ENCODE data around the gene LTV1. TPM values are rescaled to one million over a fixed set of nuclear protein-coding genes. Genes with fewer than 3 reads are reported as not detected.

Gene LTV1
- total and polyA plus RNA-seq, 9 donors, result 11.0 to 36.3 (median 20.4) TPM

DNA sequence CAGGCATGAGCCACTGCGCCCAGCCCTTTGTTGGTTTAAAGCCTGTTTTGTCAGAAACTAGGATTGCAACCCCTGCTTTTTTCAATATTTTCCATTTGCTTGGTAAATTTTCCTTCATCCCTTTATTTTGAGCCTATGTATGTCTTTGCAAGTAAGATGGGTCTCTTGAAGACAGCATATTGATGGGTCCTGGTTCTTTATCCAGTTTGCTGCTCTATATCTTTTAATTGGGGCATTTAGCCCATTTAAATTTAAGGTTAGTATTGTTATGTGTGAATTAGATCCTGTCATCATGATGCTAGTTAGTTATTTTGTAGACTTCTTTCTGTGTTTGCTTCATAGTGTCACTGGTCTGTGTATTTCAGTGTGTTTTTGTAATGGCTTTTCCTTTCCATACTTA, 67.9 kb downstream of the LTV1 start:
- intact Hi-C loops (cut with DNase I), result no loop called here
- TF ChIP-seq CTCF (IDR thresholded peaks at IDR 0.05) (no peak), EP300 (IDR thresholded peaks at IDR 0.05) (no peak), POLR2A (IDR thresholded peaks at IDR 0.05) (no peak)

DNA sequence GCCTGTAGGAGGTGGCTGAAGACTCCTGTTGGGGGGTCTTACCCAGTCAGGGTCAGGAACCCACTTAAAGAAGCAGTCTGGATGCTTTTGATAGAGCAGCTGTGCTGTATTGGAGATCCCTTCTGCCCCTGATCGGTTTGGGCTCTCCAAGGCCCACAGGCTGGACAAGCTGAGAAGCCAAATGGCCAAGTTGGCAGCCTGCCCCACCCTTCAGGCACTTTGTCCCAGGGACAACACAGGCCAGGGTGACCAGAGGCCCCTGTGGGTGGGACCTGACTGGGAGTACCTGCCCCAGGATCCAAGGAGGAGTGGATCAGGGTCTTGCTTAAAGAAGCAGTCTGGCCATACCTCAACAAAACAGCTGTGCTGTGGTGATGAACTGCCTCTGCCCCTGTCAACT, 69.5 kb downstream of the LTV1 start:
- Histone ChIP-seq H3K27ac (no peak overlapping the region), H3K36me3 (no peaks in the 10 kb centered on the region), H3K4me3 (no peak overlapping the region), H3K9me3 (peaks cover 0 to 6% of the 10 kb centered on the region in 2 donors), H3K4me1 (ENCODE audit: insufficient read depth) (no peaks in the 10 kb centered on the region), H3K27me3 (no peaks in the 10 kb centered on the region)
- 93 to 100% (median 95%) methylated on average over 1 of the region's 1 CpG for WGBS, 3 donors
- intact Hi-C loops (cut with DNase I), result no loop called here
- TF ChIP-seq EP300 (IDR thresholded peaks at IDR 0.05) (no peak), CTCF (IDR thresholded peaks at IDR 0.05) (no peak), POLR2A (IDR thresholded peaks at IDR 0.05) (no peak)
- no peak for DNase-seq

More for the DNA sequence above, 67.9 kb downstream of the LTV1 start:
- Histone ChIP-seq H3K36me3 (no peaks in the 10 kb centered on the region), H3K4me1 (ENCODE audit: insufficient read depth) (no peaks in the 10 kb centered on the region), H3K9me3 (peaks cover 0 to 6% of the 10 kb centered on the region in 2 donors), H3K27me3 (no peaks in the 10 kb centered on the region), H3K27ac (no peak overlapping the region), H3K4me3 (no peak overlapping the region)
- 94 to 100% (median 95%) methylated on average over 1 of the region's 1 CpG for WGBS, 3 donors
- DNase-seq, result no peak

Small RNA genes within 50 kb of the gene (small RNA-seq; reads per million reads assigned to genes)
- not detected for gene ZC2HC1B

Other genes starting within 250 kb of the LTV1 start
- 10 to 100 TPM; 29.0 to 76.2 (median 47.9) TPM for gene PHACTR2, start 165.4 kb upstream of the LTV1 start, total RNA-seq
- 10 to 100 TPM in 1 of 2 donors, 1 to 10 TPM in 1; 9.8 to 21.4 TPM for gene PHACTR2, start 165.4 kb upstream of the LTV1 start, polyA plus RNA-seq
- gene ZC2HC1B, start 21.1 kb downstream of the LTV1 start, total RNA-seq, result under 1 TPM in 1 of 7 donors, not detected in 6; 0.50 TPM
- gene ZC2HC1B, start 21.1 kb downstream of the LTV1 start, polyA plus RNA-seq, result not detected
- 10 to 100 TPM; 19.0 to 53.4 (median 32.1) TPM for gene PLAGL1, start 164.9 kb downstream of the LTV1 start, total RNA-seq
- gene PLAGL1, start 164.9 kb downstream of the LTV1 start, polyA plus RNA-seq, result 10 to 100 TPM; 17.8 to 32.2 TPM

Data from ovary (tissue), 9 donors.